K562 (cell line): Measurements from ENCODE around the gene SCG3. TPM values are rescaled to one million over a fixed set of nuclear protein-coding genes. Genes with fewer than 3 reads are reported as not detected.
A peak's percentile ranks its signal among the peaks of the same experiment; 100 is the strongest.
"Not testable (repeated sequence)": the region's sequence is repeated elsewhere in the genome, so short reads cannot be mapped to it uniquely, and the experiment has no call there.

ENCODE experiments used
- ATAC-seq: fragments of 200-7000 bp; cut with Tn5 transposase; 3 replicates; pipeline ENCODE4 v1.9.1; 2020; ENCODE audit warnings: moderate library complexity
- BruUV-seq: library from RNA; stranded (reverse); fragments of 400-500 nt; replicated peaks from 2 replicates; lab custom pipeline; 2021; lab: Mats Ljungman, UMichigan
- CTCF ChIA-PET: fragments of 300-600 bp; formaldehyde crosslinking; extraction: SDS; loops from one replicate; lab custom pipeline; 2021; ENCODE audit warnings: low intra/inter-chr PET ratio; lab: Yijun Ruan, JAX
- POLR2A ChIA-PET: fragments of 300-600, 350-650 bp; sonication (Branson Sonifier 250); formaldehyde crosslinking; extraction: SDS; loops from one replicate; lab custom pipeline; 2021; ENCODE audit warnings: antibody characterized with exemption, inconsistent platforms; lab: Yijun Ruan, JAX
- DNase-seq, 4 experiments: peaks; one replicate each; pipeline versions ENCODE4 v3.0.0 to v3.0.0-alpha.2; 2011 to 2018; ENCODE audit warnings: low spot score in 3 of 4, mixed read lengths in 3 of 4; ENCODE audit errors: extremely low read depth in 1 of 4
- FAIRE-seq: peaks from 2 replicates; lab custom pipeline; 2011; peaks lifted over from hg19 to GRCh38; lab: Jason Lieb, UNC
- H2AFZ ChIP-seq: 2 replicates; pipeline ENCODE4 v1.6.0; 2011; ENCODE audit warnings: low read depth, low read length, control low read depth, inconsistent platforms
- H3K27ac ChIP-seq: fragments of 200-600 bp; 3 replicates; pipeline ENCODE4 v1.8.0; 2011; ENCODE audit warnings: low read depth, mild to moderate bottlenecking, control low read depth, inconsistent platforms, low read length, moderate library complexity, mixed read lengths; ENCODE audit errors: extremely low read depth
- H3K27me3 ChIP-seq, 2 experiments: fragments of 300-600 bp in 1 of 2; 2 replicates in 1 of 2; 3 replicates in 1 of 2; pipeline versions ENCODE4 v1.6.0 to v1.8.0; 2011; ENCODE audit warnings: inconsistent platforms in 2 of 2, low read length in 2 of 2, mild to moderate bottlenecking in 1 of 2, mixed read lengths in 1 of 2, moderate library complexity in 1 of 2; ENCODE audit not compliant: control insufficient read depth in 2 of 2, insufficient read depth in 2 of 2
- H3K36me3 ChIP-seq: fragments of 300-600 bp; 3 replicates; pipeline ENCODE4 v1.8.0; 2011; ENCODE audit warnings: mild to moderate bottlenecking, low read length, inconsistent platforms; ENCODE audit not compliant: control insufficient read depth, insufficient read depth
- H3K4me1 ChIP-seq, 2 experiments: fragments of 200-600 bp in 1 of 2; replicated peaks in 1 of 2; 2 replicates in 1 of 2; 3 replicates in 1 of 2; pipeline versions ENCODE4 v1.5.1 to v1.8.0; 2011; ENCODE audit warnings: inconsistent platforms in 2 of 2, low read length in 2 of 2, mild to moderate bottlenecking in 1 of 2, mixed read lengths in 1 of 2, moderate library complexity in 1 of 2; ENCODE audit not compliant: control insufficient read depth in 2 of 2, insufficient read depth in 2 of 2
- H3K4me2 ChIP-seq: 2 replicates; pipeline ENCODE4 v1.6.1; 2011; ENCODE audit warnings: low read length, control low read depth, inconsistent platforms, mixed read lengths; ENCODE audit not compliant: insufficient read depth
- H3K4me3 ChIP-seq: fragments of 200-600 bp; sonication (generic), shearing (Covaris generic); 2 replicates; pipeline ENCODE4 v1.5.1; 2016; ENCODE audit warnings: control low read depth, inconsistent platforms
- H3K79me2 ChIP-seq: fragments of 200-600 bp; 3 replicates; pipeline ENCODE4 v1.8.0; 2011; ENCODE audit warnings: low read length, inconsistent platforms; ENCODE audit not compliant: control insufficient read depth, insufficient read depth
- H3K9ac ChIP-seq, 2 experiments: 2 replicates each; pipeline versions ENCODE4 v1.6.0 to v1.6.1; 2011; ENCODE audit warnings: low read depth in 2 of 2, low read length in 2 of 2, control low read depth in 1 of 2, inconsistent platforms in 1 of 2, mild to moderate bottlenecking in 1 of 2, mixed read lengths in 1 of 2; ENCODE audit not compliant: insufficient read depth in 1 of 2
- H3K9me1 ChIP-seq: one replicate; pipeline ENCODE4 v1.6.0; 2011; ENCODE audit warnings: inconsistent platforms, mild to moderate bottlenecking, low read length, moderate library complexity; ENCODE audit not compliant: control insufficient read depth, insufficient read depth
- H3K9me3 ChIP-seq: replicated peaks from 2 replicates; pipeline ENCODE4 v1.5.1; 2011; ENCODE audit warnings: low read depth, low read length, inconsistent platforms; ENCODE audit not compliant: control insufficient read depth, insufficient read depth
- H4K20me1 ChIP-seq: replicated peaks from 2 replicates; pipeline ENCODE4 v1.6.1; 2011; ENCODE audit warnings: low read length, inconsistent platforms, mixed read lengths; ENCODE audit not compliant: control insufficient read depth, insufficient read depth
- AFF1 ChIP-seq, 2 experiments: fragments of 450-650 bp; IDR thresholded peaks; 2 replicates each; pipeline ENCODE4 v1.6.1; 2018; ENCODE audit warnings: mild to moderate bottlenecking in 2 of 2, low read depth in 1 of 2; ENCODE audit not compliant: partially characterized antibody in 2 of 2
- ARNT ChIP-seq, 2 experiments: fragments of 450-650 bp; IDR thresholded peaks; 2 replicates each; pipeline ENCODE4 v1.6.1; 2016; ENCODE audit warnings: mild to moderate bottlenecking in 1 of 2
- FOXP1 ChIP-seq: sonication (generic); formaldehyde crosslinking; IDR thresholded peaks from 2 replicates; pipeline ENCODE4 v1.8.0; 2022; ENCODE audit warnings: mild to moderate bottlenecking, missing genetic modification reagents
- HBP1 ChIP-seq: fragments of 450-650 bp; formaldehyde crosslinking; IDR thresholded peaks from 2 replicates; pipeline ENCODE4 v1.4.0; 2022; ENCODE audit warnings: missing genetic modification characterization
- MYNN ChIP-seq, 2 experiments: sonication (generic); formaldehyde crosslinking in 1 of 2; IDR thresholded peaks; 2 replicates each; pipeline versions ENCODE4 v1.5.0 to v1.6.1; 2016 to 2020; ENCODE audit warnings: antibody characterized with exemption in 1 of 2, missing genetic modification reagents in 1 of 2
- NEUROD1 ChIP-seq: fragments of 150-350 bp; IDR thresholded peaks from 2 replicates; pipeline ENCODE4 v1.6.1; 2014; ENCODE audit warnings: borderline replicate concordance, low read length, low read depth; ENCODE audit not compliant: partially characterized antibody
- PKNOX1 ChIP-seq: fragments of 450-650 bp; IDR thresholded peaks from 2 replicates; pipeline ENCODE4 v1.6.1; 2016
- ZBED1 ChIP-seq: IDR thresholded peaks from 2 replicates; pipeline ENCODE4 v1.6.1; 2014
- WGBS: fragments of 100-300 bp; shearing (Covaris generic); methylation state at CpG from one replicate; pipeline ENCODE4 v1.1.6; 2016; ENCODE audit warnings: low coverage, mixed read lengths; ENCODE audit not compliant: insufficient coverage; ENCODE audit errors: missing lambda C conversion rate; 5-methylcytosine and 5-hydroxymethylcytosine counted together
- in situ Hi-C: fragments of 300-500 bp; cut with MboI; formaldehyde crosslinking; loops from 4 replicates; pipeline ENCODE4 v1.15.0; 2018; ENCODE audit warnings: inconsistent platforms, mixed read lengths
- intact Hi-C: fragments of 100-400 bp; cut with micrococcal nuclease; formaldehyde crosslinking; loops from 2 replicates; pipeline ENCODE4 v1.14.2; 2022
- polyA plus RNA-seq, 8 experiments: library from polyadenylated mRNA; depleted of rRNA in 4 of 8; stranded (reverse) in 5 of 8; unstranded in 3 of 8; fragments of >200 nt; fragmentation: Nextera tagmentation in 2 of 8; fragmentation: Illumina TruSeq in 1 of 8; extraction: Ambion mirVana in 2 of 8; extraction: Trizol in 1 of 8; gene quantifications; 2 replicates each; pipeline versions ENCODE4 v1.2.1 to v1.2.3, GENCODE V29; 2011 to 2014; ENCODE audit warnings: inconsistent platforms in 1 of 8, missing spikeins in 1 of 8
- total RNA-seq, 7 experiments: library from RNA; depleted of rRNA in 6 of 7; stranded (reverse); fragments of >200 nt in 6 of 7; fragmentation: Illumina TruSeq in 2 of 7; extraction: Trizol in 2 of 7; gene quantifications; 2 replicates each; pipeline versions ENCODE4 v1.2.1 to v1.2.3, GENCODE V29; 2011 to 2021; ENCODE audit warnings: low replicate concordance in 1 of 7

Gene SCG3
- total and polyA plus RNA-seq, 9 of the 15 experiments (the other 6 are each of a cell fraction or from before 2014, with no cell fraction given): 13.0 to 43.8 (median 21.0) TPM

GRCh38 chr15:51647128-51647562 is 34.2 kb upstream of the SCG3 start (continued):
- TF ChIP-seq PKNOX1 (peak; percentile 66), ZBED1 (0 out of 2 replicates have a peak, but pooled peaks have one; percentile 55), FOXP1 (CRISPR knock-in tag) (no peak), NEUROD1 (peak; percentile 66), ARNT (IDR thresholded peaks at IDR 0.05) (peak; percentile 89 to 93; a peak in 3 of 4 replicates), HBP1 (CRISPR knock-in tag) (peak; percentile 74; the same call in 1 of the 2 replicates), MYNN (IDR thresholded peaks at IDR 0.05) (peak; percentile 81), MYNN (CRISPR knock-in tag; IDR thresholded peaks at IDR 0.05) (no peak)

- in situ Hi-C loops: loop anchor here (5.0 kb wide), 1 partner anchor 124 kb away; no protein-coding TSS in a partner anchor
- not testable (repeated sequence) for H3K9ac ChIP-seq, BruUV-seq, H3K27ac ChIP-seq, H3K36me3 ChIP-seq, FAIRE-seq, H3K9me3 ChIP-seq, H2AFZ ChIP-seq, H3K79me2 ChIP-seq, DNase-seq, ATAC-seq, H3K9me1 ChIP-seq, H3K4me2 ChIP-seq, H3K27me3 ChIP-seq, H3K4me3 ChIP-seq, H4K20me1 ChIP-seq
- no CpG with 5 or more reads among the region's 1 CpG for WGBS
- peak in 1 of 2 experiments; percentile 94 for TF ChIP-seq AFF1 (IDR thresholded peaks at IDR 0.05; ENCODE audit: low read depth in 1 of 2, partially characterized antibody in 2 of 2)
- intact Hi-C loops: loop anchor here (5.0 kb wide), 1 partner anchor 246 kb away; no protein-coding TSS in a partner anchor
- ChIA-PET POLR2A (interaction anchor here (1.4 kb wide), 1 partner anchor 128 kb away, joined by 3 read pairs; no protein-coding TSS in a partner anchor), CTCF (interaction anchor here (5.0 kb wide), 1 partner anchor 128 kb away, joined by 106 read pairs; no protein-coding TSS in a partner anchor)
- peaks cover 18 to 38% of the 10 kb centered on the region in 2 experiments for H3K4me1 ChIP-seq
Measured at GRCh38 chr15:51648101-51648500, 33.2 kb upstream of the SCG3 start.
